ENCODE results near the gene WDR75.
"Not testable (repeated sequence)": the region's sequence is repeated elsewhere in the genome, so short reads cannot be mapped to it uniquely, and the experiment has no call there.

The WDR75 gene

GRCh38 chr2:189442468-189442867 is 1.2 kb downstream of the WDR75 start:
- DNase-seq, result no peak

GRCh38 chr2:189444322-189444721 is 3.0 kb downstream of the WDR75 start:
- no peak for DNase-seq

- DNase-seq, result no peak
Observed at GRCh38 chr2:189446780-189447179, 5.5 kb downstream of the WDR75 start.

- no peak for DNase-seq
Observed at GRCh38 chr2:189454009-189454408, 12.7 kb downstream of the WDR75 start.

GRCh38 chr2:189465076-189465475 is 23.8 kb downstream of the WDR75 start:
- DNase-seq, result no peak

- DNase-seq, result no peak
Observed at GRCh38 chr2:189465478-189465877, 24.2 kb downstream of the WDR75 start.

GRCh38 chr2:189466046-189466445 is 24.8 kb downstream of the WDR75 start:
- DNase-seq, result no peak

GRCh38 chr2:189466656-189467055 is 25.4 kb downstream of the WDR75 start:
- no peak for DNase-seq

- no peak for DNase-seq
Observed at GRCh38 chr2:189467160-189467559, 25.9 kb downstream of the WDR75 start.

- no peak for DNase-seq
Observed at GRCh38 chr2:189467593-189467992, 26.3 kb downstream of the WDR75 start.

GRCh38 chr2:189474526-189474925 is 33.3 kb downstream of the WDR75 start:
- DNase-seq, result no peak

GRCh38 chr2:189477756-189478155 is 36.5 kb downstream of the WDR75 start:
- no peak for DNase-seq

- DNase-seq, result not testable (repeated sequence)
Observed at GRCh38 chr2:189478289-189478688, 37.0 kb downstream of the WDR75 start.

- no peak for DNase-seq
Observed at GRCh38 chr2:189481071-189481470, 39.8 kb downstream of the WDR75 start.

- DNase-seq, result no peak
Observed at GRCh38 chr2:189483571-189483970, 42.3 kb downstream of the WDR75 start.

GRCh38 chr2:189483980-189484740 is 42.9 kb downstream of the WDR75 start:
- DNase-seq, result no peak

GRCh38 chr2:189485146-189485545 is 43.9 kb downstream of the WDR75 start:
- no peak for DNase-seq

GRCh38 chr2:189486237-189486770 is 45.0 kb downstream of the WDR75 start:
- DNase-seq, result no peak

- DNase-seq, result no peak
Observed at GRCh38 chr2:189487283-189488007, 46.2 kb downstream of the WDR75 start.

GRCh38 chr2:189488008-189488310 is 46.7 kb downstream of the WDR75 start:
- no peak for DNase-seq

GRCh38 chr2:189492451-189492850 is 51.2 kb downstream of the WDR75 start:
- DNase-seq, result no peak

GRCh38 chr2:189498205-189498604 is 56.9 kb downstream of the WDR75 start:
- DNase-seq, result no peak

GRCh38 chr2:189499137-189499536 is 57.9 kb downstream of the WDR75 start:
- DNase-seq, result no peak

- no peak for DNase-seq
Observed at GRCh38 chr2:189500456-189501160, 59.3 kb downstream of the WDR75 start.

All from NCI-H1105 treated with DMSO at 0.1 percent for 48 hours (cell line).